Measurements from ENCODE around the gene ADAMTS13. TPM values are rescaled to one million over a fixed set of nuclear protein-coding genes. Genes with fewer than 3 reads are reported as not detected.
A peak's percentile ranks its signal among the peaks of the same experiment; 100 is the strongest.

Gene ADAMTS13
- total RNA-seq, 1 donor from 2014 or later: 2.0 TPM

DNA sequence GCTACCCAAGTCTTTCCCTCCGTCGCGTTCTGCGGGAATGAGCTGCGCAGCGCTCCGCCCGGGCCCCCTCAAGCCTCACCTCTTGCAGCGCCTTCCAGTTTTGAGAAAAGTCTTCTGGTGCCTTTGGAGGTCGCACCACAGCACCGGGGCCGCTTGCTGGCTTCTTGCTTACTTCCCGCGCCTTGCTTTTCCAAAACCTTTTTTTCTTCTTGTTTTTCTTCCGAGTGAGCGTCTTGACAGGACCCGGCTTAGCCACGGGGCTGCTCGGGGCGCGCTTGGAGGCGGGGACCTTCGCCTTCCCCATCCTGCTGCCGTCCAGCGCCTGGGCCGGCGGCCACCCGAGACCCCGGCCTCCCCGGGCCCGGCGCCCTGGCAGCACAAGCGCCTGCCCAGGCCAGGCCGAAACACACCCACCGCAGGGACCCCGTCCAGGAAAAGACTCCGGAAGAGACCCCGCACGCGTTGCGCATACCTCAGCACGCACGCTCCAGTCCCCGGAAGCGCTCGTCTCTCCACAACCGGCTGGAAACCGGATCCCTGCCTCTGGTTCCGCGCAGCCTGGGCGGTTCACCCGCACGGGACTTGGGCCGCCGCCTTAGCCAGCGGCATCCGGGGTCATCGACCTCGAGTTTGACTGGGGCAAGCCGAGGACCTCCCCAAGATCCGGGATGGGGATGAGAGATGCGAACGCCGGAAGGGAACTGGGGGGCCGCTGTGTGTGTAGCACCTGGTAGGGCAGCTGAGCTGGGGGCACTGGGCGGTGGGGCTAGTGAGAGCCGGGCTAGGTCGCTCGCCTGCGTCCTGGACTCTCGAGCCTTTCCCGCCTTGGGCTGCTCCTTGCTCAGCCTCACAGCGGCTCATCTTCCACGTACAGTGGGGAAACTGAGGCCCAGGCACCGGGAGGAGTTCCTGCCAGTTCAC, 4.4 kb upstream of the ADAMTS13 start, which contains the start of gene REXO4:
Gene REXO4, minus strand, starts transcription at position 470 of the 921 bp plus-strand sequence. Its CDS starts 166 bp downstream, at position 304.
- Histone ChIP-seq H3K4me3 (peak within 1 kb of the TSS; percentile 85), H3K27me3 (no peaks in the 10 kb centered on the region), H3K36me3 (peaks cover 32% of the 10 kb centered on the region), H3K27ac (peak within 1 kb of the TSS; percentile 91), H3K9me3 (no peaks in the 10 kb centered on the region), H3K4me1 (peaks cover 16% of the 10 kb centered on the region)
- DNase-seq (peak; percentile 91), ATAC-seq (peak; percentile 97)
- no peak for TF ChIP-seq CTCF (IDR thresholded peaks at IDR 0.05)
- intact Hi-C loops (cut with DNase I): no loop called here

- Histone ChIP-seq H3K27me3 (no peaks in the 10 kb centered on the region), H3K27ac (no peak overlapping the region), H3K4me3 (no peak overlapping the region), H3K4me1 (peaks cover 16% of the 10 kb centered on the region), H3K36me3 (peaks cover 20% of the 10 kb centered on the region), H3K9me3 (no peaks in the 10 kb centered on the region)
- no peak for TF ChIP-seq CTCF (IDR thresholded peaks at IDR 0.05)
- intact Hi-C loops (cut with DNase I): no loop called here
- DNase-seq (no peak), ATAC-seq (no peak)
Measured at GRCh38 chr9:133419005-133419404, 3.2 kb upstream of the ADAMTS13 start.

GRCh38 chr9:133420392-133420827, 1.8 kb upstream of the ADAMTS13 start:
- intact Hi-C loops (cut with DNase I): no loop called here
- ATAC-seq (no peak), DNase-seq (no peak)

DNA sequence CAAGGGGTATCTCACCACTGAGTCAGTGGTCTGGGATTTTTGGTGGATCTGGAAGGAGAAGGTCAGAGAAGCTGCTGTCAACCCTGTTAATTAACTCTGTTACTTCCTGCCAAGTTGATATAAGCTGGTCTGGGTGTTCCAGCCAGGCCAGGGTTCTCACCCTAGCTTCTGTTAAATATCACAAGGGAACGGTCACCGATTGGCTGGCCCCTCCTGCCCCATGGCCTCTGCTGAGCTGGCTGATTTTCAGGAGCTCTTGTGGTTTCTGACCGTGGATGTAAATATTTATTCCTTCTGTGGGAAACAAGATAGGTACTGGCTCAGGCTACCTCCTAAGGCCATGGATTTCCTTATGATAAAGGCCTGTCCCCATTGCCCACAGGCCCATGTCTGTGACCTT, 1.0 kb downstream of the ADAMTS13 start:
- Histone ChIP-seq H3K27ac (no peak overlapping the region), H3K36me3 (no peaks in the 10 kb centered on the region), H3K9me3 (no peaks in the 10 kb centered on the region), H3K27me3 (peaks cover 23% of the 10 kb centered on the region), H3K4me1 (peaks cover 7% of the 10 kb centered on the region), H3K4me3 (no peak overlapping the region)
- intact Hi-C loops (cut with DNase I): no loop called here
- DNase-seq (no peak), ATAC-seq (no peak)
- no peak for TF ChIP-seq CTCF (IDR thresholded peaks at IDR 0.05)

More at GRCh38 chr9:133420392-133420827, 1.8 kb upstream of the ADAMTS13 start:
- H3K36me3 ChIP-seq: peaks cover 6% of the 10 kb centered on the region
- H3K27me3 ChIP-seq: no peaks in the 10 kb centered on the region
- no peak overlapping the region for H3K27ac ChIP-seq
- TF ChIP-seq CTCF (IDR thresholded peaks at IDR 0.05): no peak
- H3K4me1 ChIP-seq: peaks cover 16% of the 10 kb centered on the region
- H3K9me3 ChIP-seq: no peaks in the 10 kb centered on the region
- no peak overlapping the region for H3K4me3 ChIP-seq

DNA sequence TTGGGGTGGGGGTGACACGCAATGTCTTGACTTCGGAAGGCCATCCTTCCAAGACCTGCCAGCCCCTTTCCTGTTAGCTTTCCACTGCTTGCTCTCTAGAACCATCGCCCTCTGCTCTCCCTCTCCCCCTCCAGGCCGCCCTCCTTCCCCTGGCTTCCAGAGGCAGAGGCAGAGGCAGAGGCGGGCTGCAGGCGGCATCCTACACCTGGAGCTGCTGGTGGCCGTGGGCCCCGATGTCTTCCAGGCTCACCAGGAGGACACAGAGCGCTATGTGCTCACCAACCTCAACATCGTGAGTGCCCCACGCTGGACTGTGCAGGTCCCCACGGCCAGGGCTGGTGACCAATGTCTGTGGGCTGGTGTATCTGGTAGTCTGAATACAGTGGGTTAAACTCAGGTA, 2.0 kb downstream of the ADAMTS13 start:
- no peak for TF ChIP-seq CTCF (IDR thresholded peaks at IDR 0.05)
- no peaks in the 10 kb centered on the region for H3K9me3 ChIP-seq
- DNase-seq: no peak
- no peak for ATAC-seq
- peaks cover 3% of the 10 kb centered on the region for H3K4me1 ChIP-seq
- intact Hi-C loops (cut with DNase I): no loop called here
- peaks cover 29% of the 10 kb centered on the region for H3K27me3 ChIP-seq
- H3K27ac ChIP-seq: no peak overlapping the region
- H3K36me3 ChIP-seq: no peaks in the 10 kb centered on the region
- no peak overlapping the region for H3K4me3 ChIP-seq

Data from upper lobe of right lung (tissue), 1 donor.